Measurements from ENCODE around the gene TNPO1. TPM values are rescaled to one million over a fixed set of nuclear protein-coding genes. Genes with fewer than 3 reads are reported as not detected.

TNPO1 gene
- total and polyA plus RNA-seq, 9 of the 15 experiments (the other 6 are each of a cell fraction or from before 2014, with no cell fraction given) = 20.8 to 176 (median 97.9) TPM

DNA sequence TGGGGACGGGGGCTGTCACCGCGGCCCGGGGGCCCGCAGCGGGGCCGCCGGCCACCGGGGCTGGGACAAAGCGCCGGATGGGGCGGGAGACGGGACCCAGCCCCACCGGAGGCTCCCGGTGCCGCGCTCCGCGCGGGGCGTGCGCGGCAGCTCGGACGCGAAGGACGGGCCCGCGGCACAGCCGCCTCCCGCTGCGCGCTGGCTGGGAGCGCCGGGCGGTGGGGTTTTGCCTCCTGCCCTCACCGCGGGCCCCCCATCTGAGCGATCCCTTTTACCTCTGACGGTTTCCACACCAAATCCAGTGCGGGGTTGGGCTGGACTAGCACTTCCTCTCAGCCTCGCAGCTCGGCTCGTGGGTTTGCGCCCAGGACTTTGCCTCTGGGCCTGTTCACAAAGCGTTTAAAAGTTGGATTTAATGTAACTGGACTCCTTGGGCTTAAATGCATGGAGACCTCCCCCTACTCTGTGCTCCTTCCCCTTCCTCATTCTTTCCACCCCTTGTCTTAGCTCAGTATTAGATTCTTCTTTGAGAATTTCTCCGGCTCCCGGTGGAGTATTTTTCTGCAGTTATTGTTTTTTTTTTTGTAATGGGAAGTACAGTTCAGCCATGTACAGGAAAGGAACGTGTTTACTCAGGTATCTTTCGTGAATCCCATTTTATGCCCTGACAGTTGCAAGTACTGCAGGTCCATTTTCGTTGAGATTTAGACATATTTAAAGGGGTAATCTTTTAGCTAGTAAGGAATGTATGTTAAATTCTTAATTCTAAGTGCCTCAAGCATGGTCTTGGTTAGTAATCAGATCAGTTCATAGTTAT lies 140.1 kb downstream of the TNPO1 start:
- peaks cover 4% of the 10 kb centered on the region; the same call in 2 of the 3 replicates for H3K36me3 ChIP-seq (ENCODE audit: control insufficient read depth, insufficient read depth, low read length)
- ChIA-PET CTCF (ENCODE audit: low intra/inter-chr PET ratio) (no interaction called here), POLR2A (interaction anchor here (0.5 to 1.3 kb wide), 4 partner anchors 11 to 158 kb away, joined by 3 to 5 read pairs (median 4); partner anchors contain the start of gene TNPO1)
- in situ Hi-C loops (cut with MboI) (no loop called here), intact Hi-C loops (cut with micrococcal nuclease) (no loop called here)
- peak overlapping the region; percentile 84 for H2AFZ ChIP-seq (ENCODE audit: low read depth, low read length)
- peak; percentile 53 for ATAC-seq
- H3K9ac ChIP-seq (ENCODE audit: insufficient read depth in 1 of 2, low read depth in 2 of 2, low read length in 2 of 2) = peak overlapping the region; percentile 94
- H4K20me1 ChIP-seq (replicated peaks; ENCODE audit: control insufficient read depth, insufficient read depth, low read length) = no peaks in the 10 kb centered on the region
- no peaks in the 10 kb centered on the region for H3K27me3 ChIP-seq (ENCODE audit: control insufficient read depth in 2 of 2, insufficient read depth in 2 of 2, low read length in 2 of 2)
- peak overlapping the region; percentile 77 for H3K4me3 ChIP-seq
- H3K4me2 ChIP-seq (ENCODE audit: insufficient read depth, low read length) = peak overlapping the region; percentile 95
- DNase-seq (ENCODE audit: extremely low read depth in 1 of 4, low spot score in 3 of 4) = peak; percentile 61 to 76 (median 66)
- peak overlapping the region; percentile 96 for H3K27ac ChIP-seq (ENCODE audit: extremely low read depth, low read depth, low read length)
- peaks cover 19 to 28% of the 10 kb centered on the region in 2 experiments for H3K4me1 ChIP-seq (replicated peaks in 1 of 2; ENCODE audit: control insufficient read depth in 2 of 2, insufficient read depth in 2 of 2, low read length in 2 of 2)
- H3K9me3 ChIP-seq (replicated peaks; ENCODE audit: control insufficient read depth, insufficient read depth, low read depth, low read length) = no peaks in the 10 kb centered on the region
- WGBS (ENCODE audit: insufficient coverage, low coverage, missing lambda C conversion rate) = under 1% methylated on average over 31 of the region's 51 CpGs
- H3K79me2 ChIP-seq (ENCODE audit: control insufficient read depth, insufficient read depth, low read length) = peaks cover 74% of the 10 kb centered on the region
- no peaks in the 10 kb centered on the region for H3K9me1 ChIP-seq (ENCODE audit: control insufficient read depth, insufficient read depth, low read length)
- peak; percentile 73 for FAIRE-seq
- BruUV-seq (replicated peaks) = no TSS peak
- TF ChIP-seq JUN (IDR thresholded peaks at IDR 0.05; ENCODE audit: borderline replicate concordance, low read depth, low read length) = no peak
- TF ChIP-seq JUN (CRISPR knock-in tag; IDR thresholded peaks at IDR 0.05; ENCODE audit: borderline replicate concordance) = no peak
- peak; percentile 50; the same call in 1 of the 2 replicates for TF ChIP-seq ELF1 (tag; IDR thresholded peaks at IDR 0.05)
- TF ChIP-seq, protein P1, sequence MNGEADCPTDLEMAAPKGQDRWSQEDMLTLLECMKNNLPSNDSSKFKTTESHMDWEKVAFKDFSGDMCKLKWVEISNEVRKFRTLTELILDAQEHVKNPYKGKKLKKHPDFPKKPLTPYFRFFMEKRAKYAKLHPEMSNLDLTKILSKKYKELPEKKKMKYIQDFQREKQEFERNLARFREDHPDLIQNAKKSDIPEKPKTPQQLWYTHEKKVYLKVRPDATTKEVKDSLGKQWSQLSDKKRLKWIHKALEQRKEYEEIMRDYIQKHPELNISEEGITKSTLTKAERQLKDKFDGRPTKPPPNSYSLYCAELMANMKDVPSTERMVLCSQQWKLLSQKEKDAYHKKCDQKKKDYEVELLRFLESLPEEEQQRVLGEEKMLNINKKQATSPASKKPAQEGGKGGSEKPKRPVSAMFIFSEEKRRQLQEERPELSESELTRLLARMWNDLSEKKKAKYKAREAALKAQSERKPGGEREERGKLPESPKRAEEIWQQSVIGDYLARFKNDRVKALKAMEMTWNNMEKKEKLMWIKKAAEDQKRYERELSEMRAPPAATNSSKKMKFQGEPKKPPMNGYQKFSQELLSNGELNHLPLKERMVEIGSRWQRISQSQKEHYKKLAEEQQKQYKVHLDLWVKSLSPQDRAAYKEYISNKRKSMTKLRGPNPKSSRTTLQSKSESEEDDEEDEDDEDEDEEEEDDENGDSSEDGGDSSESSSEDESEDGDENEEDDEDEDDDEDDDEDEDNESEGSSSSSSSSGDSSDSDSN (IDR thresholded peaks at IDR 0.05; ENCODE audit: borderline replicate concordance in 1 of 2, low read depth in 2 of 2, low read length in 2 of 2) = peak; percentile 49 to 70; a peak in 3 of 4 replicates
- no peak for TF ChIP-seq ZC3H8 (IDR thresholded peaks at IDR 0.05)
- peak; percentile 50; the same call in 1 of the 2 replicates for TF ChIP-seq NFRKB (IDR thresholded peaks at IDR 0.05; ENCODE audit: low read depth)
- no peak for TF ChIP-seq JUNB (CRISPR knock-in tag; conservative IDR thresholded peaks at IDR 0.05)
- no peak for TF ChIP-seq PYGO2 (tag; IDR thresholded peaks at IDR 0.05)
- TF ChIP-seq, protein P2, sequence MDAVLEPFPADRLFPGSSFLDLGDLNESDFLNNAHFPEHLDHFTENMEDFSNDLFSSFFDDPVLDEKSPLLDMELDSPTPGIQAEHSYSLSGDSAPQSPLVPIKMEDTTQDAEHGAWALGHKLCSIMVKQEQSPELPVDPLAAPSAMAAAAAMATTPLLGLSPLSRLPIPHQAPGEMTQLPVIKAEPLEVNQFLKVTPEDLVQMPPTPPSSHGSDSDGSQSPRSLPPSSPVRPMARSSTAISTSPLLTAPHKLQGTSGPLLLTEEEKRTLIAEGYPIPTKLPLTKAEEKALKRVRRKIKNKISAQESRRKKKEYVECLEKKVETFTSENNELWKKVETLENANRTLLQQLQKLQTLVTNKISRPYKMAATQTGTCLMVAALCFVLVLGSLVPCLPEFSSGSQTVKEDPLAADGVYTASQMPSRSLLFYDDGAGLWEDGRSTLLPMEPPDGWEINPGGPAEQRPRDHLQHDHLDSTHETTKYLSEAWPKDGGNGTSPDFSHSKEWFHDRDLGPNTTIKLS (IDR thresholded peaks at IDR 0.05; ENCODE audit: borderline replicate concordance, low read depth) = 0 out of 2 replicates have a peak, but pooled peaks have one; percentile 21
- TF ChIP-seq ZBTB7A (IDR thresholded peaks at IDR 0.05; ENCODE audit: borderline replicate concordance, control insufficient read depth, low read depth, low read length) = peak; percentile 89; the same call in 1 of the 2 replicates
- peak; percentile 94 for TF ChIP-seq RBBP5 (IDR thresholded peaks at IDR 0.05; ENCODE audit: borderline replicate concordance, insufficient read depth, low read length, poor library complexity, severe bottlenecking)
- TF ChIP-seq, protein P3, sequence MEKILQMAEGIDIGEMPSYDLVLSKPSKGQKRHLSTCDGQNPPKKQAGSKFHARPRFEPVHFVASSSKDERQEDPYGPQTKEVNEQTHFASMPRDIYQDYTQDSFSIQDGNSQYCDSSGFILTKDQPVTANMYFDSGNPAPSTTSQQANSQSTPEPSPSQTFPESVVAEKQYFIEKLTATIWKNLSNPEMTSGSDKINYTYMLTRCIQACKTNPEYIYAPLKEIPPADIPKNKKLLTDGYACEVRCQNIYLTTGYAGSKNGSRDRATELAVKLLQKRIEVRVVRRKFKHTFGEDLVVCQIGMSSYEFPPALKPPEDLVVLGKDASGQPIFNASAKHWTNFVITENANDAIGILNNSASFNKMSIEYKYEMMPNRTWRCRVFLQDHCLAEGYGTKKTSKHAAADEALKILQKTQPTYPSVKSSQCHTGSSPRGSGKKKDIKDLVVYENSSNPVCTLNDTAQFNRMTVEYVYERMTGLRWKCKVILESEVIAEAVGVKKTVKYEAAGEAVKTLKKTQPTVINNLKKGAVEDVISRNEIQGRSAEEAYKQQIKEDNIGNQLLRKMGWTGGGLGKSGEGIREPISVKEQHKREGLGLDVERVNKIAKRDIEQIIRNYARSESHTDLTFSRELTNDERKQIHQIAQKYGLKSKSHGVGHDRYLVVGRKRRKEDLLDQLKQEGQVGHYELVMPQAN (IDR thresholded peaks at IDR 0.05; ENCODE audit: borderline replicate concordance) = peak; percentile 76
- peak; percentile 31; the same call in 1 of the 2 replicates for TF ChIP-seq PHF8 (IDR thresholded peaks at IDR 0.05; ENCODE audit: borderline replicate concordance, low read length)
- peak; percentile 24; the same call in 1 of the 2 replicates for TF ChIP-seq SMARCE1 (IDR thresholded peaks at IDR 0.05)
- TF ChIP-seq MAFK (IDR thresholded peaks at IDR 0.05; ENCODE audit: low read length) = no peak
